Loucy (cell line): ENCODE measurements around the gene CACNA2D4.

Experiments
- H2AFZ ChIP-seq: fragments of 200-600 bp; sonication (generic); 2 replicates; pipeline ENCODE4 v1.6.0; 2016; ENCODE audit warnings: antibody characterized with exemption, mild to moderate bottlenecking, low read length, moderate library complexity
- H3F3A ChIP-seq: fragments of 200-600 bp; 2 replicates; pipeline ENCODE4 v1.6.0; 2016; ENCODE audit warnings: antibody characterized with exemption, low read depth, mild to moderate bottlenecking
- H3K27me3 ChIP-seq: fragments of 200-600 bp; sonication (generic); 2 replicates; pipeline ENCODE4 v1.6.1; 2014; ENCODE audit warnings: low read length, mild to moderate bottlenecking; ENCODE audit not compliant: insufficient read depth, poor library complexity, severe bottlenecking
- H3K36me3 ChIP-seq: fragments of 200-600 bp; sonication (generic); 2 replicates; pipeline ENCODE4 v1.6.1; 2016; ENCODE audit warnings: low read length; ENCODE audit not compliant: insufficient read depth
- H3K4me1 ChIP-seq: fragments of 200-600 bp; sonication (generic); 2 replicates; pipeline ENCODE4 v1.5.1; 2014; ENCODE audit warnings: low read length, mild to moderate bottlenecking; ENCODE audit not compliant: insufficient read depth, poor library complexity, severe bottlenecking
- H3K4me2 ChIP-seq: fragments of 200-600 bp; sonication (generic); 2 replicates; pipeline ENCODE4 v1.6.0; 2014; ENCODE audit warnings: antibody characterized with exemption, low read length, low read depth, mild to moderate bottlenecking; ENCODE audit not compliant: poor library complexity, severe bottlenecking
- H3K4me3 ChIP-seq: fragments of 200-600 bp; sonication (generic); 2 replicates; pipeline ENCODE4 v1.5.1; 2014; ENCODE audit warnings: low read length, mild to moderate bottlenecking, mixed read lengths; ENCODE audit not compliant: poor library complexity, severe bottlenecking
- H3K79me2 ChIP-seq: fragments of 200-600 bp; sonication (generic); 2 replicates; pipeline ENCODE4 v1.6.1; 2014; ENCODE audit warnings: low read length; ENCODE audit not compliant: insufficient read depth
- H3K9ac ChIP-seq: fragments of 200-600 bp; sonication (generic); 2 replicates; pipeline ENCODE4 v1.6.0; 2014; ENCODE audit warnings: mild to moderate bottlenecking, low read depth, low read length, moderate library complexity; ENCODE audit not compliant: poor library complexity, severe bottlenecking
- H3K9me2 ChIP-seq: fragments of 200-600 bp; sonication (generic); replicated peaks from 2 replicates; pipeline ENCODE4 v1.6.1; 2016; ENCODE audit warnings: low read depth, low read length, mixed read lengths
- H3K9me3 ChIP-seq: fragments of 200-600 bp; sonication (generic); 2 replicates; pipeline ENCODE4 v1.6.1; 2014; ENCODE audit warnings: mild to moderate bottlenecking, antibody characterized with exemption, low read length, low read depth; ENCODE audit not compliant: insufficient read depth
- H4K20me1 ChIP-seq: fragments of 200-600 bp; sonication (generic); 2 replicates; pipeline ENCODE4 v1.6.0; 2014; ENCODE audit warnings: antibody characterized with exemption, low read length, mild to moderate bottlenecking; ENCODE audit not compliant: insufficient read depth, poor library complexity, severe bottlenecking
- CTCF ChIP-seq: fragments of 200-600 bp; sonication (generic); conservative IDR thresholded peaks from 2 replicates; pipeline ENCODE4 v1.5.1; 2014; ENCODE audit warnings: mild to moderate bottlenecking, antibody characterized with exemption, low read length
- EZH2phosphoT487 ChIP-seq: fragments of 200-600 bp; IDR thresholded peaks from 2 replicates; pipeline ENCODE4 v1.6.1; 2018; ENCODE audit warnings: antibody characterized with exemption, mild to moderate bottlenecking, moderate library complexity, borderline replicate concordance

CACNA2D4 gene

GRCh38 chr12:1962051-1963020 is 43.9 kb upstream of the CACNA2D4 start:
- no peaks in the 10 kb centered on the region for H3F3A ChIP-seq
- no peaks in the 10 kb centered on the region for H3K4me1 ChIP-seq
- TF ChIP-seq CTCF (no peak), EZH2phosphoT487 (no peak)

GRCh38 chr12:1956716-1957115 is 38.3 kb upstream of the CACNA2D4 start:
- TF ChIP-seq CTCF (no peak), EZH2phosphoT487 (no peak)
- Histone ChIP-seq H3K4me3 (no peak overlapping the region), H3K9me2 (no peaks in the 10 kb centered on the region), H3K27me3 (no peaks in the 10 kb centered on the region), H2AFZ (no peak overlapping the region), H3K36me3 (peaks cover 15% of the 10 kb centered on the region; the same call in 1 of the 2 replicates), H4K20me1 (no peaks in the 10 kb centered on the region), H3K4me2 (no peak overlapping the region), H3K9ac (no peak overlapping the region), H3K9me3 (no peaks in the 10 kb centered on the region), H3F3A (no peaks in the 10 kb centered on the region), H3K4me1 (no peaks in the 10 kb centered on the region), H3K79me2 (no peaks in the 10 kb centered on the region)

More at GRCh38 chr12:1962051-1963020, 43.9 kb upstream of the CACNA2D4 start:
- H3K9ac ChIP-seq: no peak overlapping the region
- no peaks in the 10 kb centered on the region for H3K9me2 ChIP-seq
- no peaks in the 10 kb centered on the region for H3K9me3 ChIP-seq
- no peak overlapping the region for H3K4me3 ChIP-seq
- no peaks in the 10 kb centered on the region for H3K27me3 ChIP-seq
- no peaks in the 10 kb centered on the region for H4K20me1 ChIP-seq
- H3K36me3 ChIP-seq: peaks cover 23% of the 10 kb centered on the region; the same call in 1 of the 2 replicates
- H2AFZ ChIP-seq: no peak overlapping the region
- H3K4me2 ChIP-seq: no peak overlapping the region
- H3K79me2 ChIP-seq: no peaks in the 10 kb centered on the region

DNA sequence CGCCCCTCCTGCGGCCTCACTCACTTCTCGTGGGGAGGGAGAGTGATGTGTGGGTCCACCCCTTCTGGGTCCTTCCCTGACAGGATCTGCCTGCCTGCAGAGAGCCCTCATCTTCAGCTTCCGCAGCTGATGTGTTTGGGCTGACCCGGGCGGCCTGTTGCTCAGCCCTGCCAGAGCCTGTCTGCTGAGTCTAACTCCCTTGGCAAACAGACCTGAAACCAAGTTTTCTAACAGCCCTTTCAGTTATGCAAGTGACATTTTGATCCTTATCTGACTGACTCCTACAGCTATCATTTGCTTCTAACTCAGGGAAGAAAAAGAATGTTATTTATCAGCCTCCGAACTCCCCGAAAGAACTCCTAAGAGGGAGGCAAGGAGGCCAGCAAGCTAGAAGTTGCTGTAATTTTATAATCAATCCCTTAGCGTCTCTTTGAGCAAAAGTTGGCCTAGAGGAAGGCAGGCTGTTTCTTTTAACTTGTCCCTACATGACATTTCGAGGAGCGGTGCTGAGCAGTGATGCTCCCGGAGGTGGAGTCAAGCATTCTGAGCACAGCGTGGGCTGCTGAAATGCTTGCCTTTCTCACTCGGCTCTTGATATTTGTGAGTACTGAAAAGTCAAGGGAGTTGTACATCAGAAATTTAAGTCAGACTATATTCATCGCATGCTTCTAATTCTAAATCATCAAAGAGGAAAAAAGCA is 31.5 kb upstream of the CACNA2D4 start:
- H3K27me3 ChIP-seq: no peaks in the 10 kb centered on the region
- H3K4me1 ChIP-seq: no peaks in the 10 kb centered on the region
- H3K4me3 ChIP-seq: no peak overlapping the region
- H2AFZ ChIP-seq: no peak overlapping the region
- no peak overlapping the region for H3K9ac ChIP-seq
- no peak for TF ChIP-seq CTCF
- no peak for TF ChIP-seq EZH2phosphoT487
- H3K9me2 ChIP-seq: no peaks in the 10 kb centered on the region
- H4K20me1 ChIP-seq: no peaks in the 10 kb centered on the region
- H3K4me2 ChIP-seq: no peak overlapping the region
- H3K79me2 ChIP-seq: no peaks in the 10 kb centered on the region
- no peaks in the 10 kb centered on the region for H3F3A ChIP-seq
- peaks cover 38% of the 10 kb centered on the region; the same call in 1 of the 2 replicates for H3K36me3 ChIP-seq
- H3K9me3 ChIP-seq: no peaks in the 10 kb centered on the region
